NOMO-1 treated with DMSO at 0.1 percent for 48 hours (cell line): ENCODE data around the gene EBF4.
A peak's percentile ranks its signal among the peaks of the same experiment; 100 is the strongest.

Experiments
- DNase-seq: peaks from one replicate; lab custom pipeline; 2025; ENCODE audit not compliant: unreplicated experiment; lab: John Stamatoyannopoulos, UW

EBF4 gene

DNA sequence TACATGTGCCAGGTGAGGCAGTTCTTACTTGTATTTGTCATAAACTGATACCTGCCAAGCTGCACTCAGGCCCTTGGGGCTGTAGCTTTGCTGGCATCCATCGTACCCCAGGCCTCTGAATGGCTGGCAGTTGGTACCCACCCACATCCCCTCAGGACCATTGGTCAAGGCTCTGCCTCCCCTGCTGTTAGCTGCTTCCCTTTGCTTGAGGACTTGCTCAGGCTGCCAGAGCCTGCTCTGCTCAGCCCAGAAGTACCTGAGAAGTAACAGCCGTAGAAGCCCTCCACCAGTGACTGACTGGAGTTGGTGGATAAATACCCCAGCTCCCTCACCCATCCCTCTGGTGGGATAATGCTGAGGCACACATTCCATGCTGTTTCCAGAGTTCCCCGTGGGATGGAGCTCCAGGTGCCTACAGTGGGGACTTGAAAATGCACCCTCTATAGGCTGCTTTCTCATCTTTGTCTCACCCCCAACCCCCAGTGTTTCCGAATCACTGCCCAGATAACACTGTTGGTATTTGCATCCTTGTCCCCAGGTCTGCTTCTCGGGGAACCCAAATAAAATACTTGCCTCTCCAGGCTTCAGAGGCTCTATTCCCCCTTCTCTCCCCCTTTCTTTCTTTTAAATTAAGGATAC is 7.3 kb downstream of the EBF4 start:
- DNase-seq = no peak

DNA sequence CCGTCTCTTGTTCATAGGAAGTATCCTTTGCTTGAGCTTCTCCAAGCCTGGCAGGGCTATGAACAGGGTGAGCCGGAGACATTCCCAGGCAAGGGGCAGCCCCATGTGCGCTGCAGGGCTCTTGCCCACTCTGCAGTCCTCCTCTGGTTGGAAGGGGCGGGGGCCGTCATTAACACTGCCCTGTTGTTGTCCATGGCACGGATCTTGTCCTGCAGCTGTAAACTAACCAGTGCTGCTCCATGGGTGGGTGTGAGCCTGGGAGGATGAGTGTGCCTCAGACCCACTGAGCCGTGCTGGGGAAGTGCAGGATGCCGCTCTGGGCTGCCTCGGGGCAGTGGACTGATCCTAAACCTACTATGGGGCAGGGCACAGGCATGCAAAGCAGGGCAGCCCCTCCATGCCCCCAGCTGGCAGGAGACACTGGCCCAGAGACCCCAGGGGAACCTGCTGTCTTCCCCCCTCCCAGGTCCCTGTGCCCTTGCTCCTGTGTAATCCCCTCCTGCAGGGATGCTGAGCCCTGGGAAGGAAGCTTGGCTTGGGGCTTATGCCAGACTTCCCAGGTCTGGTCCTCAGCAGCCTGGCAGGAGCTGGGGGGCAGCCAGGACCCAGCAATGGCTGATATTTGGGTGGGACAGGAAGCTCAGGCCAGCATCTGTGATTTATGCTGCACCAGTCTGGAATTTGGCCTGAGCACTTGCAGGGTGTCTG is 8.5 kb downstream of the EBF4 start:
- no peak for DNase-seq

DNA sequence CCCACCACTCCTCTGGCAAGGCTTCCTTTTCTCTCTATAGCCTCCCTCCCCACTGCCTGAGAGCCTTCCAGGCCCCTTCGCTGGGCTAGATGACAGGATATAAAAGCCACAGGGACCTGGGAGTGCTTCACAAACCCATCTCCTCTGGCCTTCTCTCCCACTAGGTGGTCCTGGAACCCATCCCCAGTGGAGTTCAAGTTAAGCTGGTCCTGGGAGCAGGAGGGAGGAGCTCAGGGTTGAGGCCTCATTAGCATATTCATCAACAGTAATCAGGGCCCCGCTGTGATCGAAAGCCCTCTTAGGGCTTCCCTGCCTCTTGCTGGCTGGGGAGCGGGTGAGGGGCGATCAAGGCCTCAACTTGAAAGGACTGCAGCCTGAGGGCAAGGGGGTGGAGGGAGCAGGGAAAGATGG is 9.1 kb downstream of the EBF4 start:
- no peak for DNase-seq

DNA sequence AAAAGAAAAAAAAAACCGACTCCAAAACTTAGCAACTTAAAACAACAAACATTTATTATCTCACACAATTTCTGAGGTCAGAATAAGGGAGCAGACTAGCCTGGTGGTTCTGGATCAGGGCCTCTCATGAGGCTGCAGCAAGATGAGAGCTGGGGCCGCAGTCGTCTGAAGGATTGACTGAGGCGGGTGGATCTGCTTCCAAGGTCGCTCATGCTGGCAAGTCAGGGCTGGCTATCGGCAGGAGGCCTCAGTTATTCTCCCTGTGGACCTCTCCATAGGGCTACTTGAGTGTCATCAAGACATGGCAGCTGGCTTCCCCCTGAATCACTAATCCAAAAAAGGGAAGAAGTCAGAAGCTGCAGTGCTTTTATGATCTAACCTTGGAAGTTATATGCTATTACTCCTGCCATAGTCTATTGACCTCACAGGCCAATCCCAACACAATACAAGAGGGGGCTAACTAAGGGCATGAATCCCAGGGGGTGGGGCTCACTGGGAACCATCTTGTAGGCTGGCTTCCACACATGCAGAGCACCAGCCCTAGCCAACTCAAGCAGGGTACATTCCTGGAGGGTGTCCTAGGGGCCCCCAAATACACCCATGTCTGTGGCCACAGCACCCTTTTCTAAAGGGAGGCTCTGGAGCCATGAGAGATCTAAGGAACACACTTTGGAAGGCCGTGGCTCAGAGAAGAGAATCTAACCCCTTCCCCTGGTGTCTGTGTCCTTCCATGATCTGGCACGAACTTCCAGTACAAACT is 11.3 kb downstream of the EBF4 start:
- no peak for DNase-seq

DNA sequence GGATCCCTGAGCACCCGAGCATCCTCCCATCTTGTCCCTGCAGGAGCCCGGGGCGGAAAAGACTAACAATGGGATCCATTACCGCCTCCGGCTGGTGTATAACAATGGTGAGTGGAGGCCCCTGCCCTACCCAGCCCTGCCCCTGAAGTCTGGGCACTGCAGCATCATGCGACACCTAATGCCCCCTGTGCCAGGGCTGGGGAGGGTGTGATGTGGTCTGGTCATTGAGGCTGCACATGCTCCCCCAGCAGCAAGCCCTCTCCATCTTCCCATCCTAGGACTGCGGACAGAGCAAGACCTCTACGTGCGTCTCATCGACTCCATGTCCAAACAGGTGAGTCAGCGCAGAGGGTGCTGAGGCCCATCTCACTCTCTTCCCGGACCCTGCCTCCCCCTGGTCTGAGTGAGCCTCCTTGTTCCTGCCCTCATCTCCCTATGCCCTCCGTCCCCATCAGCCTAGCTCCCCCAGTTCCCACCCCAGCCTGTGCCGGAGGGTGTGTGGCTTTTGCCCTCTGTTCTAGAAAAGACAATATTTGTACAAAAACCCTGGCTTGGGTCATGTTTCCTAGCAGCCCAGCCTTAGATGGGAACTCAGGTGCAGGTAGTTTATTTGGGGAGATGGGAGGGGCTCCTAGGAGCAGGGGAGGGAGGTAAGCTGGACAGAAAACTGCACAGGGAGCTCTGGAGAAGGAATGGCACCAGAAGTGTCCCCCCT is 13.5 kb downstream of the EBF4 start:
- no peak for DNase-seq

- no peak for DNase-seq
Observed at GRCh38 chr20:2706688-2707352, 14.2 kb downstream of the EBF4 start.

DNA sequence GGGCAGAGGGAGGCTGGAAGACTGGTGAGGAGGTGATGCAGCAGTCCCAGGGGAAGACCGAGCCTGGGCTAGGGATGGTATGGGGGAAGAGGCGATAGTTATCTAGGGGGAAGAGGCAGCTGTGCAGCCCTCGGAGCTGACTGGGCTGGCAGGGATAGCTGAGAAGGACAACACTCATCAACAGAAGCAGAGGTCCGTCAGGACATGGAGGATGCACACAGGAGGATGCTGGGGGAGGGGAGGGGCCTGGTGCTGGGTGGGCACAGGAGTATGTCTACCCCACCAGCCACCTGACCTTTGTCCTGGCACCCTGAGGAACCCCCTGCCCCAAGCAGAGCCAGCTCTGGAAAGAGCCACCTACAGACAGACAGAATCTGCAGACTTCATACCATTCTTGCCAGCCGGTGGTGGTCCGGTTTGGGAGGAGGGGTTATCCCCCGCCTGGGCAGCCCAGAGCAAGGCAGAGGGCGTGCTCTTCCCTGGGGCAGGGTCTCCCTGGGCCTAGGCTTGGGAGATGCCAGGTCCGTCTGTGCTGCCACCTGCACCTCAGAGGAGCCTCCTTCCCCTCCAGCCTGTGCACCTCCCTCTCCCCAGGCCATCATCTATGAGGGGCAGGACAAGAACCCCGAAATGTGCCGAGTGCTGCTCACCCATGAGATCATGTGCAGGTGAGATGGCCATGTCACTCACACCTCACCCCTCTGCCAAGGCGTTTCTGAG is 14.9 kb downstream of the EBF4 start:
- no peak for DNase-seq

DNA sequence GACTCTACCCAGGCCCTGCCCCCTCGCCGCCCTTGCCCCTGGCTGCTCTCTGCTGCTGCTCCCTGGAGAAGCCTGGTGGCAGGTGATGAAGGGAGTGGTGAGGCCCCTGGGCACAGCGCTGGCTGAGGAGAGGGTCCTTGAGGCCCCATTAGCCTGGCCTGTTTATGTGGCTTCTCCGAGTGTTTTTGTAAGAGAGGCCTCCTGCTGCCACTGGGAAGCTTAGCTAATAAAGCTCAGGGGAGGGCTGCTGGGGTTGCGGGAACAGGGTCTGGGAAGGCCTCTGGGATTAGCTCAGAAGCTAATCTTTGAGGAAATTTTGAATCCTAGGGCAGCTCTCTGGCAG is 15.5 kb downstream of the EBF4 start:
- no peak for DNase-seq

GRCh38 chr20:2708665-2709064 is 16.1 kb downstream of the EBF4 start:
- DNase-seq = no peak

- no peak for DNase-seq
Observed at GRCh38 chr20:2709205-2709981, 16.8 kb downstream of the EBF4 start.

- peak; percentile 1 for DNase-seq
Observed at GRCh38 chr20:2713285-2713684, 20.7 kb downstream of the EBF4 start.

GRCh38 chr20:2729251-2729713 is 36.7 kb downstream of the EBF4 start:
- DNase-seq = peak; percentile 5

DNA sequence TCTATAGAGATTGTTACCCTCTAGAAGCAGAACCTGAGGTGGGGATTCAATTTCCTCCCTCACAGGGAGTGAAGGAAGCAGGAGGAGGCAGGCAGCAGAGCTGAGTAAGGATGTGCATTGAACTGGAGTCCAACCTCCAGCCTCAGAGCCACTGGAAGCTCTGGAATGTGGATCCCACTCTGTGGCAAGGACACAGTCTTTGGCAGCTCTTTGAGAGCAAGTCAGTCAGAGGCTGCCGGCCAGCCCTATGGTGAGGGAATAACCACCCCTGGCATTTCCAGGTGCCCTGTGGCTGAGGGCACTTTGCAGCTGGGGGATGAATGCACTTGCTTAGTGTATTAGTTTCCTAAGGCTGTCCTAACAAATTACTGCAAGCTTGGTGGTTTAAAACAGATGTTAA is 37.2 kb downstream of the EBF4 start:
- no peak for DNase-seq

- no peak for DNase-seq
Observed at GRCh38 chr20:2734899-2735298, 42.3 kb downstream of the EBF4 start.

DNA sequence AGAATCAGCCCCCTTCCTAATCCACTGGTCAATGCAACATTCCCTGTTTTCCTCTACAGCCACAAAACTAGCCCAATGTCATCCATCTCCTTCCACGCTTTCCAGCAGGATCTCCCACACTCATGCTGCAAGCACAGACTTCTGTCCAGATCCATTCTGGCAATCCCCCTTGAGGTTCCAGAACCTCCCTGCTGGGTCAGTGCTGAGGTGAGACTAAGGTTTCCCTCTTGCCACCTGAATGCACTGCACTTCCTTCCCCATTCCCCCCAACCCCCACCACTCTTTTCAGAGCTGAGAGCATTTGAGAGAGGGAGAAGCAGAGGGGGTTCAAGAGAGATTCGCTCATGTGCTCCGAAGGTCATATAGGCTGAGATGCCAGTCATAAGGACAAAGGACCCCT is 43.9 kb downstream of the EBF4 start:
- DNase-seq = no peak

- no peak for DNase-seq
Observed at GRCh38 chr20:2738331-2739041, 45.9 kb downstream of the EBF4 start.

DNA sequence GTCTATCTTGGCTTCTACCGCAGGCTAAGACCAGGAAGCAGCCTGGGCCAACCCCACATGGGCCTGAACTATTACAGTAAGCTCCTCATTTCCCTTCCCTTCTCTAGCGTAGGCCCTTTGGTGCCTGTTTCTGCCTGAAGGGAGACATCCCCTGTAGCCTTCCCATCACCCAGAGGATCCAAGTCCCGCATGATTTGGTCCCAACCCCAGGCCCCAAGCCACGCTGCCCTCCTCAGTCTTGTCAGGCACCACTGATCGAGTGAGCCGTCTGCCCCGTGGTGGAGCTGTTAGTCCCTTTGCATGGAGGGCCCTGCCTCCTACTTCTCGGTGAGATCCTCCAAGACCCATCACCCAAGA is 46.4 kb downstream of the EBF4 start:
- no peak for DNase-seq

DNA sequence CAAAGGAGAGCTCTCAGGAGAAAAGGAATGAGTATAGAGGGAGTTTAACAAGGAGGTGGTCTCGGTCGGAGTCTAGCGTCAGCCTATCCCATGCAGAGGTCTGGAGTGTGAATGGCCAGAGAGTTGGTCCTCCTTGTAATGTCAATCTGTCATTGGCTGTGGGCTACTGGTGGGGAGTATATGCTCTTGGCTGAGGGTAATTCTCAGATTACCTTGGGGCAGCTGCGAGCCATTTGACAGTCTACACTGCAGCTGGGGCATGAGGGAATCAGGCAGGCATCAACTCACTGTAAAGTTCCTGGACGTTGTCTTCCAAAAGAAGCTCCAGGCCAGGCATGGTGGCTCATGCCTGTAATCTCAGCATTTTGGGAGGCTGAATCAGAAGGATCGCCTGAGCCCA is 48.1 kb downstream of the EBF4 start:
- DNase-seq = no peak

- no peak for DNase-seq
Observed at GRCh38 chr20:2741463-2741862, 48.9 kb downstream of the EBF4 start.
